Smooth muscle cell (in vitro differentiated cells): ENCODE results near the gene FCER2. TPM values are rescaled to one million over a fixed set of nuclear protein-coding genes. Genes with fewer than 3 reads are reported as not detected.

Experiments
- DNase-seq: peaks from one replicate; lab custom pipeline; 2025; ENCODE audit not compliant: unreplicated experiment; lab: John Stamatoyannopoulos, UW
- H2AFZ ChIP-seq: fragments of 200-600 bp; sonication (generic); 2 replicates; pipeline ENCODE4 v1.6.0; 2016; ENCODE audit warnings: antibody characterized with exemption, low read depth, mild to moderate bottlenecking
- H3F3A ChIP-seq: fragments of 200-600 bp; sonication (generic); 2 replicates; pipeline ENCODE4 v1.6.0; 2017; ENCODE audit warnings: antibody characterized with exemption, low read depth
- H3K27ac ChIP-seq: fragments of 200-600 bp; sonication (generic); 2 replicates; pipeline ENCODE4 v1.5.1; 2016; ENCODE audit warnings: low read depth, mild to moderate bottlenecking
- H3K27me3 ChIP-seq: fragments of 200-600 bp; sonication (generic); 2 replicates; pipeline ENCODE4 v1.6.1; 2016; ENCODE audit warnings: low read depth, mild to moderate bottlenecking
- H3K36me3 ChIP-seq: fragments of 200-600 bp; sonication (generic); 2 replicates; pipeline ENCODE4 v1.5.1; 2016; ENCODE audit warnings: low read depth
- H3K4me1 ChIP-seq: fragments of 200-600 bp; sonication (generic); 2 replicates; pipeline ENCODE4 v1.5.1; 2016; ENCODE audit warnings: low read depth
- H3K4me2 ChIP-seq: fragments of 200-600 bp; sonication (generic); 2 replicates; pipeline ENCODE4 v1.6.0; 2016; ENCODE audit warnings: mild to moderate bottlenecking
- H3K4me3 ChIP-seq: fragments of 200-600 bp; sonication (generic); 2 replicates; pipeline ENCODE4 v1.5.1; 2016; ENCODE audit warnings: mild to moderate bottlenecking
- H3K79me2 ChIP-seq: fragments of 200-600 bp; sonication (generic); 2 replicates; pipeline ENCODE4 v1.6.0; 2016; ENCODE audit warnings: low read depth, mild to moderate bottlenecking
- H3K9ac ChIP-seq: fragments of 200-600 bp; sonication (generic); 2 replicates; pipeline ENCODE4 v1.6.0; 2016; ENCODE audit warnings: low read depth
- H3K9me3 ChIP-seq: fragments of 200-600 bp; sonication (generic); replicated peaks from 2 replicates; pipeline ENCODE4 v1.5.1; 2016; ENCODE audit warnings: low read depth
- H4K20me1 ChIP-seq: fragments of 200-600 bp; sonication (generic); 2 replicates; pipeline ENCODE4 v1.6.0; 2016; ENCODE audit warnings: low read depth
- WGBS: methylation state at CpG from one replicate; pipeline ENCODE4 v1.1.7; 2016; ENCODE audit warnings: low lambda C conversion rate; 5-methylcytosine and 5-hydroxymethylcytosine counted together
- polyA plus RNA-seq: library from polyadenylated mRNA; unstranded; fragments of >200 nt; fragmentation: Nextera tagmentation; extraction: Ambion mirVana; gene quantifications from 2 replicates; pipeline ENCODE4 v1.2.1, GENCODE V29; 2016
- total RNA-seq: library from RNA; depleted of rRNA; stranded (reverse); fragments of >200 nt; gene quantifications from 2 replicates; pipeline ENCODE4 v1.2.3, GENCODE V29; 2014
- TF ChIP-seq, protein P1 (sequence below): fragments of 200-600 bp; sonication (generic); IDR thresholded peaks from 2 replicates; pipeline ENCODE4 v1.5.1; 2017; ENCODE audit warnings: borderline replicate concordance, mild to moderate bottlenecking, antibody characterized with exemption; ENCODE audit not compliant: insufficient read depth, poor library complexity, severe bottlenecking

The FCER2 gene, protein sequence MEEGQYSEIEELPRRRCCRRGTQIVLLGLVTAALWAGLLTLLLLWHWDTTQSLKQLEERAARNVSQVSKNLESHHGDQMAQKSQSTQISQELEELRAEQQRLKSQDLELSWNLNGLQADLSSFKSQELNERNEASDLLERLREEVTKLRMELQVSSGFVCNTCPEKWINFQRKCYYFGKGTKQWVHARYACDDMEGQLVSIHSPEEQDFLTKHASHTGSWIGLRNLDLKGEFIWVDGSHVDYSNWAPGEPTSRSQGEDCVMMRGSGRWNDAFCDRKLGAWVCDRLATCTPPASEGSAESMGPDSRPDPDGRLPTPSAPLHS
- total RNA-seq = not detected in 2 replicates
- polyA plus RNA-seq = not detected in 2 replicates

DNA sequence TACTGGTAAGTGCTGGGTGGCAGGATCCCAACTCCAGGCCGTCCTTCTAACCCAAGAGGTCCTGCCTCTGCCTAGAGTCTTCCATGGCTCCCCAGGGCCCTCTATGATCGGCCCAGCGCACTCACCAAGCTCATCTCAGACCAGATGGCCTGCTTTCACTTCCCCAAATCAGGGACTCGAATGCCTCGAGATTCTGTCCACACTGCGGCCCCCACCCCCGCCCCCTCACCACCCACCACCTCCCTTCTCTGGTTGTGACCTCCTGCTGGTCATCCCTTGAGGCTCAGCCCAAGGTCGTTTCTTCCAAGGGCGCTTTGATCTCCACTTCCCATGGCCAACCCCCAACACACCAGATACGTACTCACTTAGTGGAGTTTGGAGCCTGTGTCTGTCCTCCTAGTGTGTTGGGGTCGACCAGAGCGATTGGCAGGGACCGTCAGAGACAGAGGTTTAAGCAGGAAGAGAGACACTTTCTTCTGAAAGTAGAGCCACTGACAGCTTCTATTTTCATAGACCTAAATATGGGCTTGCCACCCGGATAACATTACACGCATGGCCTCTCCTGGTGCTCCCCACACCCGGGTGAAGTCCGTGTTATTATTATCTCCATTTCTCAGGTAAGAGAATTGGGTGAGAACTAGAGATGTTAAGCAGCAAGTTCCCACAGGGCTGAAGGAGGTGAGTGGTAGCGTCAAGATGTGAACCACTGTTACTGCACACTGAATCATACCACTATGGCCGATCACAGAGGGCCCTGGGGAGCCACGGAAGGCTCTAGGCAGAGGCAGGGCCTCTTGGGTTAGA is at the start of gene FCER2:
FCER2 (minus strand) TSS at position 478 of the 804 bp plus-strand sequence. CDS start 2,371 bp downstream, outside the sequence.
- Histone ChIP-seq H3F3A (no peaks in the 10 kb centered on the region), H3K4me2 (no peak within 1 kb of the TSS), H3K79me2 (no peaks in the 10 kb centered on the region), H4K20me1 (no peaks in the 10 kb centered on the region), H3K36me3 (no peaks in the 10 kb centered on the region), H3K4me3 (no peak within 1 kb of the TSS), H2AFZ (no peak within 1 kb of the TSS), H3K9me3 (no peaks in the 10 kb centered on the region), H3K9ac (no peak within 1 kb of the TSS), H3K27me3 (peaks cover 12% of the 10 kb centered on the region), H3K4me1 (no peaks in the 10 kb centered on the region), H3K27ac (no peak within 1 kb of the TSS)
- TF ChIP-seq, protein P1, sequence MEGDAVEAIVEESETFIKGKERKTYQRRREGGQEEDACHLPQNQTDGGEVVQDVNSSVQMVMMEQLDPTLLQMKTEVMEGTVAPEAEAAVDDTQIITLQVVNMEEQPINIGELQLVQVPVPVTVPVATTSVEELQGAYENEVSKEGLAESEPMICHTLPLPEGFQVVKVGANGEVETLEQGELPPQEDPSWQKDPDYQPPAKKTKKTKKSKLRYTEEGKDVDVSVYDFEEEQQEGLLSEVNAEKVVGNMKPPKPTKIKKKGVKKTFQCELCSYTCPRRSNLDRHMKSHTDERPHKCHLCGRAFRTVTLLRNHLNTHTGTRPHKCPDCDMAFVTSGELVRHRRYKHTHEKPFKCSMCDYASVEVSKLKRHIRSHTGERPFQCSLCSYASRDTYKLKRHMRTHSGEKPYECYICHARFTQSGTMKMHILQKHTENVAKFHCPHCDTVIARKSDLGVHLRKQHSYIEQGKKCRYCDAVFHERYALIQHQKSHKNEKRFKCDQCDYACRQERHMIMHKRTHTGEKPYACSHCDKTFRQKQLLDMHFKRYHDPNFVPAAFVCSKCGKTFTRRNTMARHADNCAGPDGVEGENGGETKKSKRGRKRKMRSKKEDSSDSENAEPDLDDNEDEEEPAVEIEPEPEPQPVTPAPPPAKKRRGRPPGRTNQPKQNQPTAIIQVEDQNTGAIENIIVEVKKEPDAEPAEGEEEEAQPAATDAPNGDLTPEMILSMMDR = no peak
- WGBS = 78% methylated on average over 14 of the region's 20 CpGs
- no peak for DNase-seq

DNA sequence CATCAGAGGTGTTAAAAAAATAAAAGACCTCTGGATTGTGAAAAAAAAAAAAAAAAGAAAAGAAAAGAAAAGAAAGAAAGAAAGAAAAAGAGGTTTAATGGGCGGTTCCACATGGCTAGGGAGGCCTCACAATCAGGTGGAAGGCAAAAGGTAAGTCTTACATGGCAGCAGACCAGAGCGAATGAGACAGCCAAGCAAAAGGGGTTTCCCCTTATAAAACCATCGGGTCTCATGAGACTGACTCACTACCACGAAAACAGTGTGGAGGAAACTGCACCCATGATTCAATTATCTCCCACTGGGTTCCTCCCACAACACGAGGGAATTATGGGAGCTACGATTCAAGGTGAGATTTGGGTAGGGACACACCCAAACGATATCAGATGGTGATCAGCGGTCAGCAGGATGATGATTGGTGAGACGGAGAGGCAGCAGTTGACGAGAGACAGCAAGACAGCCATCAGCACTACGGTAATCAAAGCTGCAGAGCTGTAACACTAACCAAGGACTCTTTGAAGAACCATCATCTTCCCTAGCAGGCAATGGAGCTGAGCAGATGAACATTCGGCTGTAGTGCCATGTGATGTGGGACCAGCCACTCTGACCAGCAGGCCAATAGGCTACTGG is 49.3 kb upstream of the FCER2 start:
- no peaks in the 10 kb centered on the region for H3K27me3 ChIP-seq
- no peaks in the 10 kb centered on the region for H3K36me3 ChIP-seq
- TF ChIP-seq, protein P1 = no peak
- H4K20me1 ChIP-seq = no peaks in the 10 kb centered on the region
- no peak overlapping the region for H3K9ac ChIP-seq
- H3K4me2 ChIP-seq = no peak overlapping the region
- no peaks in the 10 kb centered on the region for H3K9me3 ChIP-seq
- H2AFZ ChIP-seq = no peak overlapping the region
- no peak overlapping the region for H3K4me3 ChIP-seq
- H3F3A ChIP-seq = no peaks in the 10 kb centered on the region
- no peak overlapping the region for H3K27ac ChIP-seq
- no peaks in the 10 kb centered on the region for H3K79me2 ChIP-seq
- WGBS = 81% methylated on average over 12 of the region's 12 CpGs
- DNase-seq = no peak
- no peaks in the 10 kb centered on the region for H3K4me1 ChIP-seq

DNA sequence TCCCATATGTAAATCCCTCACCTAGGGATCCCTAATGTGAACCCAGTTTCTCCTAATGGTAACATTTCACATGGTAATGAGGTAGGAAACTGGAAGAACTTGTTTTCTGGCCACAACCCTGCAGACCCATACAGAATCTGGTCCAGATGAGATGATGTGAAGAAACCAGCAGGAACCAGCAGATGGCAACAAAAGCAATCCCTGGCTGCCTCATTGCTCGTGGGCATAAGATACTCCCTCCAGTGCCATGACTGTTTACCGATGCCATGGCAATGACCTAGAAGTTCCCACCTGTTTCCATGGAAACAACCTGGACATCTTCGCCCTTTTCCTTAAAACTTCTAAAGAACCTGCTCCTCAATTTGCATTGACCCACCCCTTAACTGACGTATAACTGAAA is 46.8 kb upstream of the FCER2 start:
- H3F3A ChIP-seq = no peaks in the 10 kb centered on the region
- H3K4me2 ChIP-seq = no peak overlapping the region
- TF ChIP-seq, protein P1 = no peak
- no peaks in the 10 kb centered on the region for H3K79me2 ChIP-seq
- no peaks in the 10 kb centered on the region for H3K36me3 ChIP-seq
- WGBS = 51% methylated on average over 4 of the region's 4 CpGs
- no peak overlapping the region for H3K27ac ChIP-seq
- H4K20me1 ChIP-seq = no peaks in the 10 kb centered on the region
- H2AFZ ChIP-seq = no peak overlapping the region
- H3K27me3 ChIP-seq = peaks cover 8% of the 10 kb centered on the region
- no peak overlapping the region for H3K9ac ChIP-seq
- H3K9me3 ChIP-seq = no peaks in the 10 kb centered on the region
- no peaks in the 10 kb centered on the region for H3K4me1 ChIP-seq
- no peak for DNase-seq
- no peak overlapping the region for H3K4me3 ChIP-seq
